Right atrium auricular region (tissue), 2 donors: Measurements from ENCODE around the gene ARMH1. TPM values are rescaled to one million over a fixed set of nuclear protein-coding genes. Genes with fewer than 3 reads are reported as not detected.
A peak's percentile ranks its signal among the peaks of the same experiment; 100 is the strongest.
"Not testable (repeated sequence)": the region's sequence is repeated elsewhere in the genome, so short reads cannot be mapped to it uniquely, and the experiment has no call there.

Source experiments
- DNase-seq: peaks from one replicate; pipeline ENCODE4 v3.0.0-alpha.2; 2019; ENCODE audit warnings: low spot score
- H3K27ac ChIP-seq, 2 donors: fragments of 200-600 bp; sonication (generic); 1 replicate in 1 of 2; 2 replicates in 1 of 2; pipeline ENCODE4 v1.5.1; 2016 to 2019
- H3K27me3 ChIP-seq, 2 donors: fragments of 200-600 bp; sonication (generic); one replicate each; pipeline versions ENCODE4 v1.5.1 to v1.6.0; 2017 to 2019
- H3K36me3 ChIP-seq: fragments of 200-600 bp; sonication (generic); one replicate; pipeline ENCODE4 v1.5.1; 2016
- H3K4me1 ChIP-seq, 2 donors: fragments of 200-600 bp; sonication (generic); one replicate each; pipeline versions ENCODE4 v1.5.1 to v1.6.0; 2017 to 2019
- H3K4me3 ChIP-seq, 2 donors: fragments of 200-600 bp; sonication (generic); 1 replicate in 1 of 2; 2 replicates in 1 of 2; pipeline ENCODE4 v1.5.1; 2017 to 2019; ENCODE audit warnings: mild to moderate bottlenecking in 1 of 2, moderate library complexity in 1 of 2
- H3K9me3 ChIP-seq, 2 donors: fragments of 200-600 bp; sonication (generic); one replicate each; pipeline ENCODE4 v1.5.1; 2019
- CTCF ChIP-seq, 2 donors: fragments of 200-600 bp; sonication (generic); IDR thresholded peaks; one replicate each; pipeline ENCODE4 v1.5.1; 2019; ENCODE audit warnings: antibody characterized with exemption in 2 of 2
- total RNA-seq, 2 donors: library from RNA; depleted of rRNA; stranded (reverse); fragments of >200 nt; gene quantifications; one replicate each; pipeline ENCODE4 v1.1.0, GENCODE V29; 2016

ARMH1 gene
- total RNA-seq, 2 donors from 2014 or later, result 0.19 to 5.2 TPM

GRCh38 chr1:44724955-44725698 lies 50.6 kb downstream of the ARMH1 start:
- no peak for DNase-seq
- Histone ChIP-seq H3K36me3 (no peaks in the 10 kb centered on the region), H3K9me3 (no peaks in the 10 kb centered on the region), H3K4me3 (no peak overlapping the region), H3K4me1 (no peaks in the 10 kb centered on the region), H3K27me3 (no peaks in the 10 kb centered on the region), H3K27ac (no peak overlapping the region)
- no peak for TF ChIP-seq CTCF (IDR thresholded peaks at IDR 0.05)

- peak within 1 kb of the TSS; percentile 7 to 25 for H3K4me3 ChIP-seq
- TF ChIP-seq CTCF (IDR thresholded peaks at IDR 0.05), result peak; percentile 73 to 79
Observed at GRCh38 chr1:44730741-44731512, 56.4 kb downstream of the ARMH1 start, which contains the start of gene RNU5D-1. RNU5D-1 (minus strand) TSS chr1:44731170.

GRCh38 chr1:44733365-44733764 lies 58.9 kb downstream of the ARMH1 start:
- DNase-seq, result no peak
- H3K27ac ChIP-seq, result peak overlapping the region; percentile 51 to 75
- H3K27me3 ChIP-seq, result no peaks in the 10 kb centered on the region
- no peak overlapping the region for H3K4me3 ChIP-seq
- H3K9me3 ChIP-seq, result no peaks in the 10 kb centered on the region
- H3K4me1 ChIP-seq, result peaks cover 0 to 14% of the 10 kb centered on the region in 2 donors
- H3K36me3 ChIP-seq, result no peaks in the 10 kb centered on the region
- TF ChIP-seq CTCF (IDR thresholded peaks at IDR 0.05), result no peak

More at GRCh38 chr1:44730741-44731512, 56.4 kb downstream of the ARMH1 start, which contains the start of gene RNU5D-1:
- Histone ChIP-seq H3K9me3 (no peaks in the 10 kb centered on the region), H3K27me3 (no peaks in the 10 kb centered on the region), H3K4me1 (peaks cover 0 to 14% of the 10 kb centered on the region in 2 donors), H3K36me3 (no peaks in the 10 kb centered on the region), H3K27ac (peak within 1 kb of the TSS; percentile 84 to 89)
- peak; percentile 98 for DNase-seq

GRCh38 chr1:44733784-44734183 lies 59.3 kb downstream of the ARMH1 start:
- Histone ChIP-seq H3K27ac (peak overlapping the region; percentile 51 to 75), H3K4me3 (no peak overlapping the region), H3K27me3 (no peaks in the 10 kb centered on the region), H3K9me3 (no peaks in the 10 kb centered on the region), H3K4me1 (peaks cover 0 to 14% of the 10 kb centered on the region in 2 donors), H3K36me3 (no peaks in the 10 kb centered on the region)
- TF ChIP-seq CTCF (IDR thresholded peaks at IDR 0.05), result no peak
- no peak for DNase-seq

GRCh38 chr1:44735992-44736391 lies 61.5 kb downstream of the ARMH1 start:
- TF ChIP-seq CTCF (IDR thresholded peaks at IDR 0.05), result no peak
- no peaks in the 10 kb centered on the region for H3K27me3 ChIP-seq
- H3K9me3 ChIP-seq, result no peaks in the 10 kb centered on the region
- H3K4me3 ChIP-seq, result no peak overlapping the region
- H3K36me3 ChIP-seq, result no peaks in the 10 kb centered on the region
- H3K4me1 ChIP-seq, result peaks cover 0 to 17% of the 10 kb centered on the region in 2 donors
- H3K27ac ChIP-seq, result no peak overlapping the region
- DNase-seq, result no peak

- Histone ChIP-seq H3K27ac (peak overlapping the region; percentile 87 to 88), H3K4me3 (peak overlapping the region; percentile 49 to 58)
- not testable (repeated sequence) for H3K27me3 ChIP-seq, DNase-seq, H3K36me3 ChIP-seq, H3K9me3 ChIP-seq, H3K4me1 ChIP-seq
Observed at GRCh38 chr1:44738953-44739306, 64.4 kb downstream of the ARMH1 start.
